ACC112 (cell line): Measurements from ENCODE around the gene RNF126.

Experiments
- H2AFZ ChIP-seq: fragments of 200-600 bp; sonication (generic); one replicate; pipeline ENCODE4 v1.6.0; 2017; ENCODE audit warnings: antibody characterized with exemption, low read length; ENCODE audit not compliant: unreplicated experiment
- H3K27ac ChIP-seq: fragments of 200-600 bp; sonication (generic); 2 replicates; pipeline ENCODE4 v1.5.1; 2014; ENCODE audit warnings: low read depth, mild to moderate bottlenecking, antibody characterized with exemption, low read length, moderate library complexity
- H3K27me3 ChIP-seq: fragments of 200-600 bp; sonication (generic); 2 replicates; pipeline ENCODE4 v1.6.1; 2014; ENCODE audit warnings: mild to moderate bottlenecking, antibody characterized with exemption, low read length, moderate library complexity, mixed read lengths; ENCODE audit not compliant: insufficient read depth
- H3K36me3 ChIP-seq: fragments of 200-600 bp; sonication (generic); 2 replicates; pipeline ENCODE4 v1.6.1; 2016; ENCODE audit warnings: mild to moderate bottlenecking, antibody characterized with exemption, low read length, moderate library complexity, mixed read lengths; ENCODE audit not compliant: insufficient read depth
- H3K4me1 ChIP-seq: fragments of 200-600 bp; sonication (generic); one replicate; pipeline ENCODE4 v1.6.1; 2016; ENCODE audit warnings: low read length, mixed read lengths; ENCODE audit not compliant: insufficient read depth, unreplicated experiment, control insufficient read depth
- H3K4me3 ChIP-seq: fragments of 200-600 bp; sonication (generic); 2 replicates; pipeline ENCODE4 v1.5.1; 2014; ENCODE audit warnings: mild to moderate bottlenecking, low read depth, low read length
- H3K79me2 ChIP-seq: fragments of 200-600 bp; sonication (generic); one replicate; pipeline ENCODE4 v1.6.0; 2016; ENCODE audit warnings: low read length; ENCODE audit not compliant: control insufficient read depth, unreplicated experiment, insufficient read depth

The RNF126 gene

GRCh38 chr19:644363-644762 is 18.7 kb downstream of the RNF126 start:
- no peak overlapping the region for H3K27ac ChIP-seq
- H3K36me3 ChIP-seq, result no peaks in the 10 kb centered on the region
- H3K27me3 ChIP-seq, result no peaks in the 10 kb centered on the region
- no peak overlapping the region for H3K4me3 ChIP-seq
- H3K4me1 ChIP-seq, result no peaks in the 10 kb centered on the region
- H2AFZ ChIP-seq, result no peak overlapping the region
- H3K79me2 ChIP-seq, result no peaks in the 10 kb centered on the region

- Histone ChIP-seq H3K27ac (no peak overlapping the region), H3K27me3 (no peaks in the 10 kb centered on the region), H3K36me3 (no peaks in the 10 kb centered on the region), H3K4me3 (no peak overlapping the region), H3K4me1 (no peaks in the 10 kb centered on the region), H3K79me2 (no peaks in the 10 kb centered on the region), H2AFZ (no peak overlapping the region)
Observed at GRCh38 chr19:643736-644135, 19.3 kb downstream of the RNF126 start.

GRCh38 chr19:642767-643727 is 20.0 kb downstream of the RNF126 start:
- Histone ChIP-seq H3K4me3 (no peak overlapping the region), H3K79me2 (no peaks in the 10 kb centered on the region), H3K4me1 (no peaks in the 10 kb centered on the region), H2AFZ (no peak overlapping the region), H3K27ac (no peak overlapping the region), H3K27me3 (no peaks in the 10 kb centered on the region), H3K36me3 (no peaks in the 10 kb centered on the region)

GRCh38 chr19:641702-642101 is 21.3 kb downstream of the RNF126 start:
- Histone ChIP-seq H3K27me3 (no peaks in the 10 kb centered on the region), H3K4me3 (no peak overlapping the region), H3K27ac (no peak overlapping the region), H3K79me2 (no peaks in the 10 kb centered on the region), H3K36me3 (no peaks in the 10 kb centered on the region), H3K4me1 (no peaks in the 10 kb centered on the region), H2AFZ (no peak overlapping the region)

GRCh38 chr19:640606-641189 is 22.3 kb downstream of the RNF126 start:
- H3K27me3 ChIP-seq, result no peaks in the 10 kb centered on the region

GRCh38 chr19:640161-640558 is 22.9 kb downstream of the RNF126 start:
- Histone ChIP-seq H3K4me3 (0 out of 2 replicates have a peak overlapping the region, but pooled peaks have one; percentile 37), H3K36me3 (no peaks in the 10 kb centered on the region), H3K79me2 (no peaks in the 10 kb centered on the region), H3K4me1 (no peaks in the 10 kb centered on the region), H3K27ac (no peak overlapping the region), H2AFZ (no peak overlapping the region), H3K27me3 (no peaks in the 10 kb centered on the region)

More at GRCh38 chr19:640606-641189, 22.3 kb downstream of the RNF126 start:
- Histone ChIP-seq H3K27ac (no peak overlapping the region), H2AFZ (no peak overlapping the region), H3K36me3 (no peaks in the 10 kb centered on the region), H3K4me1 (no peaks in the 10 kb centered on the region), H3K79me2 (no peaks in the 10 kb centered on the region), H3K4me3 (no peak overlapping the region)

GRCh38 chr19:639253-640160 is 23.5 kb downstream of the RNF126 start, which contains the start of gene FGF22:
Gene FGF22, plus strand, starts transcription at chr19:639879. Its CDS starts 47 bp downstream, at chr19:639926.
- no peaks in the 10 kb centered on the region for H3K36me3 ChIP-seq
- no peak within 1 kb of the TSS for H3K27ac ChIP-seq
- no peaks in the 10 kb centered on the region for H3K27me3 ChIP-seq
- no peak within 1 kb of the TSS for H2AFZ ChIP-seq
- peak within 1 kb of the TSS; percentile 40 for H3K4me3 ChIP-seq
- H3K4me1 ChIP-seq, result no peaks in the 10 kb centered on the region
- H3K79me2 ChIP-seq, result no peaks in the 10 kb centered on the region

GRCh38 chr19:638906-639252 is 24.1 kb downstream of the RNF126 start:
- Histone ChIP-seq H3K79me2 (no peaks in the 10 kb centered on the region), H3K4me1 (no peaks in the 10 kb centered on the region), H3K27me3 (no peaks in the 10 kb centered on the region), H2AFZ (no peak overlapping the region), H3K36me3 (no peaks in the 10 kb centered on the region), H3K27ac (no peak overlapping the region), H3K4me3 (peak overlapping the region; percentile 40)

- Histone ChIP-seq H3K36me3 (no peaks in the 10 kb centered on the region), H3K79me2 (peaks cover 3% of the 10 kb centered on the region), H3K27me3 (no peaks in the 10 kb centered on the region), H3K4me1 (peaks cover 5% of the 10 kb centered on the region), H3K4me3 (no peak overlapping the region), H3K27ac (no peak overlapping the region), H2AFZ (no peak overlapping the region)
Observed at GRCh38 chr19:634975-635652, 27.9 kb downstream of the RNF126 start.
